ENCODE measurements around the gene PARVB. TPM values are rescaled to one million over a fixed set of nuclear protein-coding genes. Genes with fewer than 3 reads are reported as not detected.

The PARVB gene
- total and polyA plus RNA-seq, 10 of the 15 experiments (the other 5 are each of a cell fraction or from before 2014, with no cell fraction given) = 5.2 to 264 (median 76.0) TPM

GRCh38 chr22:44068422-44069191 is 44.5 kb downstream of the PARVB start (continued):
- TF ChIP-seq SMC3 (IDR thresholded peaks at IDR 0.05; ENCODE audit: borderline replicate concordance, low read length) = no peak
- no peak for TF ChIP-seq TCF12 (IDR thresholded peaks at IDR 0.05; ENCODE audit: low read depth, low read length)
- TF ChIP-seq NR2C2 (IDR thresholded peaks at IDR 0.05; ENCODE audit: borderline replicate concordance, control insufficient read depth, insufficient read length, low read depth) = no peak
- TF ChIP-seq TCF7 (IDR thresholded peaks at IDR 0.05; ENCODE audit: borderline replicate concordance) = no peak
- no peak for TF ChIP-seq CEBPB (IDR thresholded peaks at IDR 0.05; ENCODE audit: borderline replicate concordance in 1 of 2, low read depth in 2 of 2, low read length in 2 of 2)
- TF ChIP-seq SREBF1 (IDR thresholded peaks at IDR 0.05; ENCODE audit: low read length) = no peak
- TF ChIP-seq ZBTB33 (IDR thresholded peaks at IDR 0.05) = no peak
- peak; percentile 37 for TF ChIP-seq SP1 (IDR thresholded peaks at IDR 0.05; ENCODE audit: low read depth, low read length)
- TF ChIP-seq GATAD2B (conservative IDR thresholded peaks at IDR 0.05; ENCODE audit: low read depth) = peak; percentile 33; the same call in 1 of the 2 replicates
- TF ChIP-seq SMARCA5 (IDR thresholded peaks at IDR 0.05) = 0 out of 2 replicates have a peak, but pooled peaks have one; percentile 40
- TF ChIP-seq HDGF (IDR thresholded peaks at IDR 0.05) = peak; percentile 82; the same call in 1 of the 2 replicates
- TF ChIP-seq RELB (IDR thresholded peaks at IDR 0.05; ENCODE audit: low read depth) = 0 out of 2 replicates have a peak, but pooled peaks have one; percentile 50
- TF ChIP-seq SPI1 (IDR thresholded peaks at IDR 0.05; ENCODE audit: borderline replicate concordance, insufficient read depth, low read depth, low read length) = peak; percentile 66
- peak; percentile 38; the same call in 1 of the 2 replicates for TF ChIP-seq POLR2AphosphoS5 (IDR thresholded peaks at IDR 0.05; ENCODE audit: low read length)
- no peak for TF ChIP-seq MTA3 (IDR thresholded peaks at IDR 0.05; ENCODE audit: borderline replicate concordance, low read length)
- peak; percentile 73; the same call in 1 of the 2 replicates for TF ChIP-seq MLLT1 (IDR thresholded peaks at IDR 0.05)
- TF ChIP-seq CTCF (IDR thresholded peaks at IDR 0.05 in 2 of 3, conservative IDR thresholded peaks at IDR 0.05 in 1 of 3; ENCODE audit: control insufficient read depth in 2 of 3, extremely low read depth in 1 of 3, insufficient read depth in 1 of 3, low read depth in 3 of 3, low read length in 3 of 3) = peak; percentile 4 to 21 (median 6); a peak in 2 of 6 replicates
- TF ChIP-seq MYC (IDR thresholded peaks at IDR 0.05; ENCODE audit: insufficient read depth, insufficient read length, insufficient replicate concordance, low read length, severe bottlenecking) = peak; percentile 68
- TF ChIP-seq BMI1 (IDR thresholded peaks at IDR 0.05; ENCODE audit: borderline replicate concordance) = peak; percentile 49; the same call in 1 of the 2 replicates
- TF ChIP-seq ZNF207 (IDR thresholded peaks at IDR 0.05; ENCODE audit: borderline replicate concordance) = no peak

Measured in GM12878 (cell line).